ENCODE data around the gene TMTC3. TPM values are rescaled to one million over a fixed set of nuclear protein-coding genes. Genes with fewer than 3 reads are reported as not detected.

Gene TMTC3
- total RNA-seq, 1 donor from 2014 or later, result 6.9 TPM

- H3K27ac Mint-ChIP-seq, result peak overlapping the region; percentile 95
- no peaks in the 10 kb centered on the region for H3K27me3 Mint-ChIP-seq (ENCODE audit: insufficient read depth)
- H3K9me3 Mint-ChIP-seq, result no peaks in the 10 kb centered on the region
- intact Hi-C loops (cut with micrococcal nuclease), result loop anchor here (1.0 to 5.0 kb wide), 10 partner anchors 32 to 1384 kb away; partner anchors contain the start of genes DUSP6 and POC1B
- DNase-seq (ENCODE audit: low spot score), result peak; percentile 15
- H3K4me3 Mint-ChIP-seq, result peak overlapping the region; percentile 91
- peaks cover 34% of the 10 kb centered on the region for H3K4me1 Mint-ChIP-seq (ENCODE audit: low read depth)
- H3K36me3 Mint-ChIP-seq (ENCODE audit: low read depth), result peaks cover 16% of the 10 kb centered on the region
Measured at GRCh38 chr12:88142610-88142991, 494 bp downstream of the TMTC3 start.

GRCh38 chr12:88144037-88144436 is 1.9 kb downstream of the TMTC3 start:
- intact Hi-C loops (cut with micrococcal nuclease), result loop anchor here (5.0 kb wide), 2 partner anchors 873 to 1083 kb away; no protein-coding TSS in a partner anchor
- H3K36me3 Mint-ChIP-seq (ENCODE audit: low read depth), result peaks cover 9% of the 10 kb centered on the region
- H3K27me3 Mint-ChIP-seq (ENCODE audit: insufficient read depth), result no peaks in the 10 kb centered on the region
- DNase-seq (ENCODE audit: low spot score), result no peak
- no peaks in the 10 kb centered on the region for H3K9me3 Mint-ChIP-seq
- H3K4me3 Mint-ChIP-seq, result peak overlapping the region; percentile 28
- H3K4me1 Mint-ChIP-seq (ENCODE audit: low read depth), result peaks cover 34% of the 10 kb centered on the region
- no peak overlapping the region for H3K27ac Mint-ChIP-seq

GRCh38 chr12:88144546-88145468 is 2.7 kb downstream of the TMTC3 start:
- Mint-ChIP-seq H3K27ac (no peak overlapping the region), H3K9me3 (no peaks in the 10 kb centered on the region), H3K27me3 (ENCODE audit: insufficient read depth) (no peaks in the 10 kb centered on the region), H3K4me1 (ENCODE audit: low read depth) (peaks cover 36% of the 10 kb centered on the region), H3K36me3 (ENCODE audit: low read depth) (peaks cover 12% of the 10 kb centered on the region), H3K4me3 (no peak overlapping the region)
- intact Hi-C loops (cut with micrococcal nuclease), result loop anchor here (5.0 kb wide), 2 partner anchors 872 to 1082 kb away; no protein-coding TSS in a partner anchor
- DNase-seq (ENCODE audit: low spot score), result no peak

- DNase-seq (ENCODE audit: low spot score), result no peak
- Mint-ChIP-seq H3K27ac (no peak overlapping the region), H3K36me3 (ENCODE audit: low read depth) (peaks cover 11% of the 10 kb centered on the region), H3K4me1 (ENCODE audit: low read depth) (peaks cover 33% of the 10 kb centered on the region), H3K9me3 (no peaks in the 10 kb centered on the region), H3K27me3 (ENCODE audit: insufficient read depth) (no peaks in the 10 kb centered on the region), H3K4me3 (no peak overlapping the region)
- intact Hi-C loops (cut with micrococcal nuclease), result no loop called here
Measured at GRCh38 chr12:88145567-88146505, 3.7 kb downstream of the TMTC3 start.

GRCh38 chr12:88150063-88150462 is 8.0 kb downstream of the TMTC3 start:
- no peak overlapping the region for H3K27ac Mint-ChIP-seq
- DNase-seq (ENCODE audit: low spot score), result no peak
- peaks cover 13% of the 10 kb centered on the region for H3K36me3 Mint-ChIP-seq (ENCODE audit: low read depth)
- no peaks in the 10 kb centered on the region for H3K27me3 Mint-ChIP-seq (ENCODE audit: insufficient read depth)
- H3K9me3 Mint-ChIP-seq, result no peaks in the 10 kb centered on the region
- H3K4me1 Mint-ChIP-seq (ENCODE audit: low read depth), result peaks cover 17% of the 10 kb centered on the region
- intact Hi-C loops (cut with micrococcal nuclease), result no loop called here
- no peak overlapping the region for H3K4me3 Mint-ChIP-seq

- intact Hi-C loops (cut with micrococcal nuclease), result no loop called here
- H3K4me3 Mint-ChIP-seq, result no peak overlapping the region
- H3K27ac Mint-ChIP-seq, result no peak overlapping the region
Measured at GRCh38 chr12:88153959-88154358, 11.9 kb downstream of the TMTC3 start.

GRCh38 chr12:88156075-88156654 is 14.1 kb downstream of the TMTC3 start:
- no peak for DNase-seq (ENCODE audit: low spot score)

More at GRCh38 chr12:88153959-88154358, 11.9 kb downstream of the TMTC3 start:
- peaks cover 12% of the 10 kb centered on the region for H3K4me1 Mint-ChIP-seq (ENCODE audit: low read depth)
- no peaks in the 10 kb centered on the region for H3K9me3 Mint-ChIP-seq
- no peak for DNase-seq (ENCODE audit: low spot score)
- H3K36me3 Mint-ChIP-seq (ENCODE audit: low read depth), result peaks cover 10% of the 10 kb centered on the region
- no peaks in the 10 kb centered on the region for H3K27me3 Mint-ChIP-seq (ENCODE audit: insufficient read depth)

GRCh38 chr12:88163371-88163770 is 21.3 kb downstream of the TMTC3 start:
- Mint-ChIP-seq H3K4me3 (no peak overlapping the region), H3K4me1 (ENCODE audit: low read depth) (no peaks in the 10 kb centered on the region), H3K36me3 (ENCODE audit: low read depth) (peaks cover 18% of the 10 kb centered on the region), H3K27ac (no peak overlapping the region), H3K27me3 (ENCODE audit: insufficient read depth) (no peaks in the 10 kb centered on the region), H3K9me3 (no peaks in the 10 kb centered on the region)
- no peak for DNase-seq (ENCODE audit: low spot score)
- intact Hi-C loops (cut with micrococcal nuclease), result no loop called here

More at GRCh38 chr12:88156075-88156654, 14.1 kb downstream of the TMTC3 start:
- intact Hi-C loops (cut with micrococcal nuclease), result no loop called here
- H3K4me3 Mint-ChIP-seq, result no peak overlapping the region
- peaks cover 6% of the 10 kb centered on the region for H3K4me1 Mint-ChIP-seq (ENCODE audit: low read depth)
- no peak overlapping the region for H3K27ac Mint-ChIP-seq
- no peaks in the 10 kb centered on the region for H3K9me3 Mint-ChIP-seq
- H3K36me3 Mint-ChIP-seq (ENCODE audit: low read depth), result peaks cover 6% of the 10 kb centered on the region
- H3K27me3 Mint-ChIP-seq (ENCODE audit: insufficient read depth), result no peaks in the 10 kb centered on the region

GRCh38 chr12:88166179-88166578 is 24.1 kb downstream of the TMTC3 start:
- no peaks in the 10 kb centered on the region for H3K4me1 Mint-ChIP-seq (ENCODE audit: low read depth)
- no peaks in the 10 kb centered on the region for H3K27me3 Mint-ChIP-seq (ENCODE audit: insufficient read depth)
- DNase-seq (ENCODE audit: low spot score), result no peak
- H3K4me3 Mint-ChIP-seq, result no peak overlapping the region
- no peaks in the 10 kb centered on the region for H3K9me3 Mint-ChIP-seq
- H3K27ac Mint-ChIP-seq, result no peak overlapping the region
- intact Hi-C loops (cut with micrococcal nuclease), result no loop called here
- H3K36me3 Mint-ChIP-seq (ENCODE audit: low read depth), result peaks cover 20% of the 10 kb centered on the region

GRCh38 chr12:88167384-88167783 is 25.3 kb downstream of the TMTC3 start:
- Mint-ChIP-seq H3K4me1 (ENCODE audit: low read depth) (no peaks in the 10 kb centered on the region), H3K4me3 (no peak overlapping the region), H3K27ac (no peak overlapping the region), H3K9me3 (no peaks in the 10 kb centered on the region), H3K36me3 (ENCODE audit: low read depth) (peaks cover 24% of the 10 kb centered on the region), H3K27me3 (ENCODE audit: insufficient read depth) (no peaks in the 10 kb centered on the region)
- intact Hi-C loops (cut with micrococcal nuclease), result no loop called here
- DNase-seq (ENCODE audit: low spot score), result no peak

GRCh38 chr12:88172844-88173407 is 30.8 kb downstream of the TMTC3 start:
- no peak for DNase-seq (ENCODE audit: low spot score)
- H3K4me1 Mint-ChIP-seq (ENCODE audit: low read depth), result no peaks in the 10 kb centered on the region
- intact Hi-C loops (cut with micrococcal nuclease), result no loop called here
- no peaks in the 10 kb centered on the region for H3K27me3 Mint-ChIP-seq (ENCODE audit: insufficient read depth)
- H3K27ac Mint-ChIP-seq, result no peak overlapping the region
- H3K36me3 Mint-ChIP-seq (ENCODE audit: low read depth), result peaks cover 35% of the 10 kb centered on the region
- no peak overlapping the region for H3K4me3 Mint-ChIP-seq
- no peaks in the 10 kb centered on the region for H3K9me3 Mint-ChIP-seq

GRCh38 chr12:88175544-88175943 is 33.4 kb downstream of the TMTC3 start:
- Mint-ChIP-seq H3K4me1 (ENCODE audit: low read depth) (no peaks in the 10 kb centered on the region), H3K36me3 (ENCODE audit: low read depth) (peaks cover 41% of the 10 kb centered on the region), H3K27me3 (ENCODE audit: insufficient read depth) (no peaks in the 10 kb centered on the region), H3K27ac (no peak overlapping the region), H3K4me3 (no peak overlapping the region), H3K9me3 (no peaks in the 10 kb centered on the region)
- intact Hi-C loops (cut with micrococcal nuclease), result no loop called here
- DNase-seq (ENCODE audit: low spot score), result no peak
